ENCODE measurements around the gene ANKH.

Gene ANKH

GRCh38 chr5:14739981-14740380, 131.6 kb downstream of the ANKH start:
- H3K36me3 ChIP-seq (ENCODE audit: insufficient read depth, low read length): no peaks in the 10 kb centered on the region
- no peak overlapping the region for H3K9ac ChIP-seq (ENCODE audit: insufficient read length)
- TF ChIP-seq POLR2AphosphoS5 (IDR thresholded peaks at IDR 0.05; ENCODE audit: borderline replicate concordance, low read depth, low read length) (no peak), EZH2 (IDR thresholded peaks at IDR 0.05) (no peak), FOXP2 (optimal IDR thresholded peaks at IDR 0.05; ENCODE audit: control extremely low read depth, extremely low read length, insufficient read depth) (no peak)

GRCh38 chr5:14739538-14739937, 132.0 kb downstream of the ANKH start:
- Histone ChIP-seq H3K27ac (no peak overlapping the region), H3K36me3 (ENCODE audit: insufficient read depth, low read length) (no peaks in the 10 kb centered on the region), H3K4me3 (no peak overlapping the region), H3K9ac (ENCODE audit: insufficient read length) (no peak overlapping the region), H3K9me3 (ENCODE audit: low read depth, low read length) (no peaks in the 10 kb centered on the region)
- no peak for DNase-seq (ENCODE audit: low read depth, low spot score)
- no peak for TF ChIP-seq FOXP2 (optimal IDR thresholded peaks at IDR 0.05; ENCODE audit: control extremely low read depth, extremely low read length, insufficient read depth)
- no peak for TF ChIP-seq EZH2 (IDR thresholded peaks at IDR 0.05)
- no peak for TF ChIP-seq POLR2AphosphoS5 (IDR thresholded peaks at IDR 0.05; ENCODE audit: borderline replicate concordance, low read depth, low read length)

More at GRCh38 chr5:14739981-14740380, 131.6 kb downstream of the ANKH start:
- Histone ChIP-seq H3K9me3 (ENCODE audit: low read depth, low read length) (no peaks in the 10 kb centered on the region), H3K4me3 (no peak overlapping the region), H3K27ac (no peak overlapping the region)
- no peak for DNase-seq (ENCODE audit: low read depth, low spot score)

DNA sequence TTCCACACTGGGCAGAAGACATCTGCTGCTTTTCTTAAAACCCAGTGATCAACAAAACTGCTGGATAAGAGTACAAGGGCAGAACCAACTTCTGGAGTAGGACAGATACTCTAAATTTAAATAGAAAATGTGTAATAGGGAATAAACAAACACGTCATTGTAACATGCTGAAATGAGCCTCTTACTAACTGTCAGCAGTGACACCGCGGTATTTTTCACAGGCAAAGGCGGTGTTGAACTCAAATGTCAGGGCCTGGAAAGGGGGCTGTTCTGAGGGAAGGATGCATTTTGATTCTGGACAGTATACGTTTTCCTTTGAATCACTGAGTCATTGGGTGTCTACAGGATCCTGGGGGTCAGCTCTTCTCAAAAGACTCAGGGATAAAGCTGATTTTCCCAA, 133.5 kb downstream of the ANKH start:
- TF ChIP-seq POLR2AphosphoS5 (IDR thresholded peaks at IDR 0.05; ENCODE audit: borderline replicate concordance, low read depth, low read length): no peak
- TF ChIP-seq EZH2 (IDR thresholded peaks at IDR 0.05): no peak
- no peak for TF ChIP-seq FOXP2 (optimal IDR thresholded peaks at IDR 0.05; ENCODE audit: control extremely low read depth, extremely low read length, insufficient read depth)
- no peaks in the 10 kb centered on the region for H3K9me3 ChIP-seq (ENCODE audit: low read depth, low read length)
- no peaks in the 10 kb centered on the region for H3K36me3 ChIP-seq (ENCODE audit: insufficient read depth, low read length)
- no peak for DNase-seq (ENCODE audit: low read depth, low spot score)
- H3K27ac ChIP-seq: no peak overlapping the region
- H3K9ac ChIP-seq (ENCODE audit: insufficient read length): no peak overlapping the region
- H3K4me3 ChIP-seq: no peak overlapping the region

- Histone ChIP-seq H3K4me3 (no peak overlapping the region), H3K36me3 (ENCODE audit: insufficient read depth, low read length) (no peaks in the 10 kb centered on the region), H3K9me3 (ENCODE audit: low read depth, low read length) (no peaks in the 10 kb centered on the region), H3K9ac (ENCODE audit: insufficient read length) (no peak overlapping the region), H3K27ac (no peak overlapping the region)
- DNase-seq (ENCODE audit: low read depth, low spot score): no peak
- TF ChIP-seq FOXP2 (optimal IDR thresholded peaks at IDR 0.05; ENCODE audit: control extremely low read depth, extremely low read length, insufficient read depth) (no peak), POLR2AphosphoS5 (IDR thresholded peaks at IDR 0.05; ENCODE audit: borderline replicate concordance, low read depth, low read length) (no peak)
These were observed 134.3 kb downstream of the ANKH start for GRCh38 chr5:14737291-14737690.

DNA sequence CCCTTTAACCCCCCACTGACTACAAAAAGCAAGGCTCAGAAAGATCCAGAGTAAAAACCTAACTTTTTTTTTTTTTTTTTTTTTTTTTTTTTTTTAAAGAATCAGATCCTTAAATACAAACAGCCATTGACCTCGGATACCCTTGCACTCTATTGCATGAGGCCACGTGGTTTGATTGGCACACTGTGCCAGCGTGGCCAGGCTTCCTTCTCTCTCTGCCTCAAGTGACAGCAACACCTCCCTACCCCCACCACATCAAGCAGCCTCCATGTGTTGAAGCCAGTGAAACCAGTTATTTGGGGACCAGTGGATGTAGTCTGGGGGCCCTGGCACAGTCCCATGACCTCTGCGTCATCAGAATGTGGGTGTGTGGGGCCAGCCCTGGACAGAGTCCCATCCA, 135.6 kb downstream of the ANKH start:
- no peak overlapping the region for H3K27ac ChIP-seq
- H3K9ac ChIP-seq (ENCODE audit: insufficient read length): no peak overlapping the region
- H3K4me3 ChIP-seq: no peak overlapping the region
- no peak for TF ChIP-seq FOXP2 (optimal IDR thresholded peaks at IDR 0.05; ENCODE audit: control extremely low read depth, extremely low read length, insufficient read depth)
- TF ChIP-seq POLR2AphosphoS5 (IDR thresholded peaks at IDR 0.05; ENCODE audit: borderline replicate concordance, low read depth, low read length): no peak
- no peak for TF ChIP-seq EZH2 (IDR thresholded peaks at IDR 0.05)
- no peaks in the 10 kb centered on the region for H3K9me3 ChIP-seq (ENCODE audit: low read depth, low read length)
- no peak for DNase-seq (ENCODE audit: low read depth, low spot score)
- H3K36me3 ChIP-seq (ENCODE audit: insufficient read depth, low read length): no peaks in the 10 kb centered on the region

DNA sequence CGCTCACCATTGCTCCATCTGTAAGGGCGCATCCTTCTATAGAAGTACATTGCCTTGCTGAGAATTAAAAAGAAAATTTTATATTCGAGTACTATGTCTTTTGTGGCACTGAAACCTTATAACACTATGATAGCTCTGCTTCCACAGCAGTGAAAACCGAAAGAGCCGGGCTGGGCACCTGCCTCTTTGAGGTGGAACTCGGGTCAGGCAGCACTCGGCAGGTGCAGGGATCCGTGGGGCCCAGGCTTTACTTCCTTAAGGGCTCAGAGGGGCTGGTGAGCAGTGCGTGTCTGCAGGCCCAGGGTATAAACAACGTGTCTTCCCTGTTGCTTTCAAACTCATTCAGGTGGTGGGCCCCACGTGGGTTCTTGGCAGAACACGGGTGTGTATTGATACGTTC, 137.2 kb downstream of the ANKH start:
- Histone ChIP-seq H3K4me3 (no peak overlapping the region), H3K9ac (ENCODE audit: insufficient read length) (no peak overlapping the region), H3K27ac (no peak overlapping the region), H3K9me3 (ENCODE audit: low read depth, low read length) (no peaks in the 10 kb centered on the region), H3K36me3 (ENCODE audit: insufficient read depth, low read length) (no peaks in the 10 kb centered on the region)
- no peak for DNase-seq (ENCODE audit: low read depth, low spot score)
- no peak for TF ChIP-seq FOXP2 (optimal IDR thresholded peaks at IDR 0.05; ENCODE audit: control extremely low read depth, extremely low read length, insufficient read depth)

DNA sequence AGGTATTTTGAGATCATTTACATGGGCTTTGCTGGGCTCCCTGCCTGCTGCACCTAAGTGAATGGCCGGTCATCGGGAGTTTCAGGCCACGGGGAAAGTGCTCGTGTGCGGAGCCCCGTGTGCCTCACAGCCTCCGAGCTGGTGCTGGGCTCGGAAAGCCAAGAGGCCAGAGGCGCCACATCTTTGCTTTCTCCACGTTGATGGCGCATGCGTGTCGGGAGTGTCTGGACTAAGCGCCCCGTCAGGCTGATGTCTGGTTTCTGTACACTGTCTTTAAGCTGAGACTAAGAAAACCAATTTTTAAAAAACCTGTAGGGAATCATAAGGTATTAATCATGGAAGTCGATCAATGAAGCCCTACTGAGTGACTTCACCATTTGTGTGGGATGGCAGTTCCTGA, 137.9 kb downstream of the ANKH start:
- no peak for TF ChIP-seq FOXP2 (optimal IDR thresholded peaks at IDR 0.05; ENCODE audit: control extremely low read depth, extremely low read length, insufficient read depth)
- TF ChIP-seq EZH2 (IDR thresholded peaks at IDR 0.05): no peak
- TF ChIP-seq POLR2AphosphoS5 (IDR thresholded peaks at IDR 0.05; ENCODE audit: borderline replicate concordance, low read depth, low read length): no peak
- Histone ChIP-seq H3K9ac (ENCODE audit: insufficient read length) (no peak overlapping the region), H3K4me3 (no peak overlapping the region), H3K36me3 (ENCODE audit: insufficient read depth, low read length) (no peaks in the 10 kb centered on the region), H3K27ac (no peak overlapping the region), H3K9me3 (ENCODE audit: low read depth, low read length) (no peaks in the 10 kb centered on the region)
- DNase-seq (ENCODE audit: low read depth, low spot score): no peak

- Histone ChIP-seq H3K36me3 (ENCODE audit: insufficient read depth, low read length) (no peaks in the 10 kb centered on the region), H3K4me3 (no peak overlapping the region), H3K9me3 (ENCODE audit: low read depth, low read length) (no peaks in the 10 kb centered on the region), H3K9ac (ENCODE audit: insufficient read length) (no peak overlapping the region), H3K27ac (no peak overlapping the region)
- no peak for TF ChIP-seq EZH2 (IDR thresholded peaks at IDR 0.05)
- no peak for TF ChIP-seq POLR2AphosphoS5 (IDR thresholded peaks at IDR 0.05; ENCODE audit: borderline replicate concordance, low read depth, low read length)
- TF ChIP-seq FOXP2 (optimal IDR thresholded peaks at IDR 0.05; ENCODE audit: control extremely low read depth, extremely low read length, insufficient read depth): no peak
- no peak for DNase-seq (ENCODE audit: low read depth, low spot score)
These were observed 138.6 kb downstream of the ANKH start for GRCh38 chr5:14732991-14733390.

GRCh38 chr5:14730881-14731280, 140.7 kb downstream of the ANKH start:
- Histone ChIP-seq H3K9me3 (ENCODE audit: low read depth, low read length) (no peaks in the 10 kb centered on the region), H3K27ac (no peak overlapping the region), H3K36me3 (ENCODE audit: insufficient read depth, low read length) (no peaks in the 10 kb centered on the region), H3K9ac (ENCODE audit: insufficient read length) (no peak overlapping the region), H3K4me3 (no peak overlapping the region)
- DNase-seq (ENCODE audit: low read depth, low spot score): no peak
- no peak for TF ChIP-seq POLR2AphosphoS5 (IDR thresholded peaks at IDR 0.05; ENCODE audit: borderline replicate concordance, low read depth, low read length)
- TF ChIP-seq EZH2 (IDR thresholded peaks at IDR 0.05): no peak
- TF ChIP-seq FOXP2 (optimal IDR thresholded peaks at IDR 0.05; ENCODE audit: control extremely low read depth, extremely low read length, insufficient read depth): no peak

Data from SK-N-MC (cell line).